Activated naive CD8-positive, alpha-beta T cell treated with anti-CD3 and anti-CD28 coated beads, Interleukin-2, amount 50 U/mL, for 24 hours (primary cell): Measurements from ENCODE around the gene SUCO.
A peak's percentile ranks its signal among the peaks of the same experiment; 100 is the strongest.
"Not testable (repeated sequence)": the region's sequence is repeated elsewhere in the genome, so short reads cannot be mapped to it uniquely, and the experiment has no call there.

Experiments used
- ATAC-seq: fragments of 150-1000 bp; cut with Tn5 transposase; one replicate; pipeline ENCODE4 v1.10.0; 2021
- DNase-seq: peaks from one replicate; pipeline ENCODE4 v3.0.0; 2021
- H3K27ac Mint-ChIP-seq: one replicate; pipeline ENCODE4 v1.8.0; 2021; ENCODE audit warnings: mild to moderate bottlenecking, mixed read lengths
- H3K27me3 Mint-ChIP-seq: one replicate; pipeline ENCODE4 v1.8.0; 2021; ENCODE audit warnings: mixed read lengths
- H3K36me3 Mint-ChIP-seq: one replicate; pipeline ENCODE4 v1.8.0; 2021; ENCODE audit warnings: low read depth, mixed read lengths
- H3K4me1 Mint-ChIP-seq: one replicate; pipeline ENCODE4 v1.8.0; 2021; ENCODE audit warnings: mixed read lengths
- H3K4me3 Mint-ChIP-seq: one replicate; pipeline ENCODE4 v1.8.0; 2021; ENCODE audit warnings: mild to moderate bottlenecking, moderate library complexity, mixed read lengths
- H3K9me3 Mint-ChIP-seq: one replicate; pipeline ENCODE4 v1.8.0; 2021; ENCODE audit warnings: mixed read lengths

Gene SUCO

GRCh38 chr1:172559572-172560210 lies 26.7 kb downstream of the SUCO start:
- H3K4me3 Mint-ChIP-seq = no peak overlapping the region
- H3K27me3 Mint-ChIP-seq = no peaks in the 10 kb centered on the region
- no peak overlapping the region for H3K27ac Mint-ChIP-seq
- no peak for ATAC-seq
- no peak for DNase-seq
- H3K4me1 Mint-ChIP-seq = peaks cover 6% of the 10 kb centered on the region
- H3K9me3 Mint-ChIP-seq = no peaks in the 10 kb centered on the region
- H3K36me3 Mint-ChIP-seq = peaks cover 70% of the 10 kb centered on the region

- Mint-ChIP-seq H3K9me3 (no peaks in the 10 kb centered on the region), H3K4me1 (peaks cover 14% of the 10 kb centered on the region), H3K36me3 (peaks cover 64% of the 10 kb centered on the region), H3K27me3 (no peaks in the 10 kb centered on the region), H3K4me3 (no peak overlapping the region), H3K27ac (no peak overlapping the region)
- ATAC-seq (no peak), DNase-seq (no peak)
Observed at GRCh38 chr1:172561252-172561651, 28.3 kb downstream of the SUCO start.

GRCh38 chr1:172566196-172566997 lies 33.4 kb downstream of the SUCO start:
- H3K27me3 Mint-ChIP-seq = no peaks in the 10 kb centered on the region
- peaks cover 6% of the 10 kb centered on the region for H3K9me3 Mint-ChIP-seq
- DNase-seq (peak; percentile 9), ATAC-seq (peak; percentile 71)
- no peak overlapping the region for H3K4me3 Mint-ChIP-seq
- peak overlapping the region; percentile 72 for H3K27ac Mint-ChIP-seq
- peaks cover 20% of the 10 kb centered on the region for H3K4me1 Mint-ChIP-seq
- H3K36me3 Mint-ChIP-seq = peaks cover 50% of the 10 kb centered on the region

- no peak overlapping the region for H3K4me3 Mint-ChIP-seq
- H3K36me3 Mint-ChIP-seq = peaks cover 43% of the 10 kb centered on the region
- ATAC-seq = no peak
- no peak for DNase-seq
- no peaks in the 10 kb centered on the region for H3K27me3 Mint-ChIP-seq
- H3K9me3 Mint-ChIP-seq = peaks cover 6% of the 10 kb centered on the region
- peaks cover 18% of the 10 kb centered on the region for H3K4me1 Mint-ChIP-seq
- H3K27ac Mint-ChIP-seq = no peak overlapping the region
Observed at GRCh38 chr1:172567720-172568119, 34.8 kb downstream of the SUCO start.

- ATAC-seq (no peak), DNase-seq (no peak)
- peaks cover 47% of the 10 kb centered on the region for H3K36me3 Mint-ChIP-seq
- H3K4me1 Mint-ChIP-seq = peaks cover under 1% of the 10 kb centered on the region
- H3K27me3 Mint-ChIP-seq = no peaks in the 10 kb centered on the region
- H3K27ac Mint-ChIP-seq = no peak overlapping the region
- H3K9me3 Mint-ChIP-seq = peaks cover 6% of the 10 kb centered on the region
- H3K4me3 Mint-ChIP-seq = no peak overlapping the region
Observed at GRCh38 chr1:172574080-172574479, 41.1 kb downstream of the SUCO start.

- ATAC-seq (no peak), DNase-seq (no peak)
- H3K9me3 Mint-ChIP-seq = no peaks in the 10 kb centered on the region
- no peak overlapping the region for H3K27ac Mint-ChIP-seq
- peaks cover 13% of the 10 kb centered on the region for H3K4me1 Mint-ChIP-seq
- H3K27me3 Mint-ChIP-seq = no peaks in the 10 kb centered on the region
- peaks cover 45% of the 10 kb centered on the region for H3K36me3 Mint-ChIP-seq
- no peak overlapping the region for H3K4me3 Mint-ChIP-seq
Observed at GRCh38 chr1:172578586-172578985, 45.6 kb downstream of the SUCO start.

GRCh38 chr1:172581273-172581672 lies 48.3 kb downstream of the SUCO start:
- Mint-ChIP-seq H3K4me3 (no peak overlapping the region), H3K36me3 (peaks cover 31% of the 10 kb centered on the region), H3K27ac (no peak overlapping the region), H3K4me1 (peaks cover 18% of the 10 kb centered on the region), H3K9me3 (no peaks in the 10 kb centered on the region), H3K27me3 (no peaks in the 10 kb centered on the region)
- DNase-seq (no peak), ATAC-seq (no peak)

GRCh38 chr1:172581779-172582178 lies 48.8 kb downstream of the SUCO start:
- Mint-ChIP-seq H3K36me3 (peaks cover 31% of the 10 kb centered on the region), H3K9me3 (no peaks in the 10 kb centered on the region), H3K27ac (no peak overlapping the region), H3K4me3 (no peak overlapping the region), H3K4me1 (peaks cover 18% of the 10 kb centered on the region), H3K27me3 (no peaks in the 10 kb centered on the region)
- ATAC-seq (no peak), DNase-seq (no peak)

GRCh38 chr1:172582889-172583288 lies 49.9 kb downstream of the SUCO start:
- Mint-ChIP-seq H3K9me3 (no peaks in the 10 kb centered on the region), H3K27me3 (no peaks in the 10 kb centered on the region), H3K4me1 (peaks cover 20% of the 10 kb centered on the region), H3K27ac (no peak overlapping the region), H3K36me3 (peaks cover 31% of the 10 kb centered on the region), H3K4me3 (no peak overlapping the region)
- DNase-seq (no peak), ATAC-seq (no peak)

- H3K9me3 Mint-ChIP-seq = no peaks in the 10 kb centered on the region
- H3K27ac Mint-ChIP-seq = no peak overlapping the region
- ATAC-seq (no peak), DNase-seq (no peak)
- peaks cover 36% of the 10 kb centered on the region for H3K36me3 Mint-ChIP-seq
- H3K27me3 Mint-ChIP-seq = no peaks in the 10 kb centered on the region
- peaks cover 40% of the 10 kb centered on the region for H3K4me1 Mint-ChIP-seq
- no peak overlapping the region for H3K4me3 Mint-ChIP-seq
Observed at GRCh38 chr1:172585348-172585747, 52.4 kb downstream of the SUCO start.

- Mint-ChIP-seq H3K4me3 (no peak overlapping the region), H3K36me3 (peaks cover 37% of the 10 kb centered on the region), H3K27me3 (no peaks in the 10 kb centered on the region), H3K27ac (no peak overlapping the region), H3K4me1 (peaks cover 44% of the 10 kb centered on the region), H3K9me3 (no peaks in the 10 kb centered on the region)
- DNase-seq (no peak), ATAC-seq (no peak)
Observed at GRCh38 chr1:172585861-172586260, 52.9 kb downstream of the SUCO start.

GRCh38 chr1:172588296-172589291 lies 55.6 kb downstream of the SUCO start:
- H3K27ac Mint-ChIP-seq = peak overlapping the region; percentile 82
- no peaks in the 10 kb centered on the region for H3K27me3 Mint-ChIP-seq
- ATAC-seq (peak; percentile 98), DNase-seq (peak; percentile 6)
- H3K4me1 Mint-ChIP-seq = peaks cover 35% of the 10 kb centered on the region
- H3K36me3 Mint-ChIP-seq = peaks cover 49% of the 10 kb centered on the region
- H3K4me3 Mint-ChIP-seq = peak overlapping the region; percentile 45
- H3K9me3 Mint-ChIP-seq = no peaks in the 10 kb centered on the region

- Mint-ChIP-seq H3K27me3 (no peaks in the 10 kb centered on the region), H3K4me3 (no peak overlapping the region), H3K9me3 (no peaks in the 10 kb centered on the region), H3K4me1 (peaks cover 35% of the 10 kb centered on the region), H3K36me3 (peaks cover 58% of the 10 kb centered on the region), H3K27ac (peak overlapping the region; percentile 82)
- DNase-seq (no peak), ATAC-seq (no peak)
Observed at GRCh38 chr1:172589553-172589952, 56.6 kb downstream of the SUCO start.

GRCh38 chr1:172591429-172591828 lies 58.5 kb downstream of the SUCO start:
- H3K27me3 Mint-ChIP-seq, ATAC-seq, H3K4me3 Mint-ChIP-seq, H3K9me3 Mint-ChIP-seq, H3K27ac Mint-ChIP-seq, DNase-seq: not testable (repeated sequence)
- H3K36me3 Mint-ChIP-seq = peaks cover 76% of the 10 kb centered on the region
- H3K4me1 Mint-ChIP-seq = peaks cover 39% of the 10 kb centered on the region
